RPMI8226 (cell line): ENCODE measurements around the gene GYS1.

Experiments used
- DNase-seq: peaks from one replicate; pipeline ENCODE4 v3.0.0-alpha.2; 2015

GYS1 gene

DNA sequence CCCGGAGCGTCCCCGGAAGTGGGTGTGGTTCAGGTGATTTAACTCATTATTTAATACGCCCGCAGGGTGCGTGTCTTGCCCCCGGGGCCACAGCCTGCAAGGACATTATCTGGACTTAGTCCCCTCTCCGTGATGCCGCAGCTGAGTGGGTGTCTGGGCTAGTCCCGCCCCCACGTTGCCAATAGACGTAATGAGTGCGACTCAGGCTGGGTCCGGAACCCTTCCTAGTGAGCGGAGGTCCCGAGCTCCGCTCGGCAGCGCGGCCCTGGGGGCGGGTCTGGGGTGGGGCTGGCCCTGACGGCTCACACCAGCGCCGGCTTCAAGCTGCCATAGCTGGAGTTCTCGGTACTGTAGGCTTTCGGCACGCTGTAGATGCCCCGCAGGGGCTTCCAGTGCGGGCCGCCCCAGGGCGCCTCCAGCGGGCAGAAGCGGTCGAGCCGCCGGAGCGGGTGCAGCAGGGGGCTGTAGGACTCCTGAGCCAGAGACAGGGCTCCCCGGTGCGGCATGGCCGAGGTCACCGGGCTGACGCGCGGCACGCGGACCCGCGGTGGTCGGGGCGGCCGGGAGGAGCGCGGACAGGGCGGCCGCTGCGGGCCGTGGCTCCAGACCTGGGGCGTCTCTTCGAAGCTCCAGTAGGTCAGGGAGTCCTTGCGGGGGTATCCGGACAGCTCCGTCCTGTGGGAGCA, 24.7 kb upstream of the GYS1 start:
- peak; percentile 54 for DNase-seq

DNA sequence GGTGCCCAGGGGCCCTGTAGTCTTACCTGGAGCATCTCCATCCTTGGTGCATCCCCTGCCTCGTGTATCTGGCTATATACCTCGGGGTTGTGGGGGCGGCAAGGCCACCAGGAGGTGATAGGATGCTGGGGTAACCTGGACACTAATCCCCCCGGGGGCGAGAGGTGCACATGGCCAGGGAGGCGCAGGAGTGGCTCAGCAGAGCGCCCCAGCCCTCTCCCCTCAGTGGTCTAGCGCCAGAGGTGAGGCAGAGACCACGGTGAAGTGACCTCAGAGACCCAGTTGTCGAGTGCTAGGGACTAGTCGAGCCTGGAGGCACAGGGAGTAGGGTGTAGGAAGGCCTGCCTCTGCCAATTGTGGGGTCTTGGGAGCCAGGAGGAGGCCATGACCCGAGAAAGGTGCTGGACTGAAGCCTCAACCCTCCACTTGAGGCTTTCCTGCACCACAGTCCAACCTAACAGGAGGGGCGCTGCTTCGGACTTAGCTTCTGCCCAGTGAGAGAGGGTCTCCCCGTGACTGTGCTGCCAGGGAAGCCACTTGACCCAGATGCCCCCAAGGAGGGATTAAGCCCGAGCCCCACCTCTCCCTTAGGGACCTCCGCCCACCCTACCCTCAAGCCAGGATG, 24.0 kb upstream of the GYS1 start, which contains the start of gene LHB:
Gene LHB, minus strand, starts transcription at position 51 of the 625 bp plus-strand sequence. Its CDS starts 10 bp downstream, at position 41.
- DNase-seq = no peak

DNA sequence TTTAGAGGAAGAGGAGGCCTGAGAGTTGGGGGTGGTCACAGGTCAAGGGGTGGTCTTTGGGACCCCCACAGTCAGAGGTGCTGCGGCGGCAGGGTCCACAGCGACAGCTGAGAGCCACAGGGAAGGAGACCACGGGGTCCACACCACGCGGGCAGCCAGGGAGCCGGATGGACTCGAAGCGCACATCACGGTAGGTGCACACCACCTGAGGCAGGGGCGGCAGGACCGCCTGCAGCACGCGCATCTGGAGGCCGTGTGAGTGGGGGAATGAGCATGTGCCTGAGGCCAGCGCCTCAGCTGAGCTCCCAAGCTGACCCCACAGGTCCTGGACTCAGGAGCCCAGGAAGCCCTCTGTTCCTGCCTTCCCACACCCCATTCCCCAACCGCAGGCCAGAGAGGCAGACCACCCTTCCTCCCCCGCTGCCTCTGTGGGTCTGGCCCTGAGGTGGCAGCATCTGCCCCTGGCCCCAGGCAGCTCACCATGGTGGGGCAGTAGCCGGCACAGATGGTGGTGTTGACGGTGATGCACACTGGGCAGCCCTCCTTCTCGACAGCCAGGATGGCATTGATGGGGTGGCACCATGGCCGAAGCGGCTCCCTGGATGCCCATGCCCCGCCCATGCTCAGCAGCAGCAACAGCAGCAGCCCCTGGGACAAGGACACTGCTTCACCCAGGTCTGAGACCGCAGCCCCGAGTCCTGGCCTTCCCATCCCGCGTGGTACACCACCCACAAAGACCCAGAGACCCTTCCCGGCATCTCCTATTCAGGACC, 23.1 kb upstream of the GYS1 start:
- DNase-seq = no peak

DNA sequence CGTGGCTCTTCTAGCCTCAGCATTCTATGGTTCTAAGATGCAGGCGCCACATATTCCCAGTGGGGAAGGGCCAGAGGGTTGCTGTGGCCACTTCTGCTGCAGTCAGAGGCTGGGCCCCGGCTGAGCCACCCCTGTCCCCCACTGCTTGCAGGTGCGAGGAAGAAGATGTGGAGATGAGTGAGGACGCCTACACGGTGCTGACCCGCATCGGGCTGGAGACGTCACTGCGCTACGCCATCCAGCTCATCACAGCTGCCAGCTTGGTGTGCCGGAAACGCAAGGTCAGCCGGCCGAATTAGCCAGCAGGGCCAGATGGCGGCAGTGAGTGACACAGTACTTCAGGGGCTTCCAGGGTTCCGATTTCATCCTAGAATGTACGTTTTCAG, 21.8 kb upstream of the GYS1 start:
- no peak for DNase-seq

DNA sequence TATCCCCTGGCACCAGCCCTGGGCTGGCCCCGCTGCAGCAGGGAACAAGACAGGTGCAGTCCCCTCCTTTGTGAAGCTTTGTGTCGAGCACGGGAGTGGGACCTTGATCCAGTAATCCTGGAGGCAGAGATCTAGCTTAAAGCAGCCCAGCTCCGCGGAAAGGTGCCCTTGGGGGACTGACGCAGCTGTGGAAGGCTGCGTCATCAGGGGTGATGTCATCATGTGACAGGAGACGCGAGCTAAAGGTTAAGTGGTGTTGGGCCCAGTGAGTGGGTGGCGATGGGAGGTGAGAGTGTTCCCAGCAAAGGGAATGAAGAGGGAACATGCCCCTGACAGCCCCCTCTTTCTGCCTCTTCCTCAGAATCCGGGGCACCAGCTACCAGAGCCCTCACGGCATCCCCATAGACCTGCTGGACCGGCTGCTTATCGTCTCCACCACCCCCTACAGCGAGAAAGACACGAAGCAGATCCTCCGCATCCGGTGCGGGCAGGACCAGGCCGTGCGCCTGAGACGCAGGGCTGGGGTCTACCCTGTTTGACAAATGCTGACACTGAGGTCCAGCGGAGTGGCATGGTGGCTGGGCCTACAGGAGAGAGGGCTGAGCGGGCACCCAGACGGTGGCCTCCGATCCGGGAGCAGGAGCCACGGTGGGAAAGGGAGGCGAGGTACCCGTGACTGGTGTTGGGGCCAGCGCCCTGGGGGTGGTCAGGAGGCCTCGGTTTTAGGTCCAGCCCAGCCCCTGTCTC, 21.2 kb upstream of the GYS1 start:
- DNase-seq = no peak

DNA sequence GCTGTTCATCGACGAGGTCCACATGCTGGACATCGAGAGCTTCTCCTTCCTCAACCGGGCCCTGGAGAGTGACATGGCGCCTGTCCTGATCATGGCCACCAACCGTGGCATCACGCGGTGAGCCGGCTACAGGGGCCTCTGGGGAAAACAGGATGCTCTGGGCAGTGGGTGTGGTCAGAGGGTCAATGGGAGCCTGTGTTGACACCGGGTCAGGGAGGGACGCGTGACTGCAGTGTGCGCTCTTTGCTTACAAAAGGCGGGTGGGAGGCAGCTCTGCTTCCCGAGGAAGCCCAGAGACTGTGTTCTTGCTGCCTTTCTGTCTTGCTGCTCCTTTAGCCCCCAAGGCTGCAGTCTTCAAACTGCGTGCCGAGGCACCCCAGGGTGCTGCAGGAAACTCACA, 18.1 kb upstream of the GYS1 start:
- no peak for DNase-seq

DNA sequence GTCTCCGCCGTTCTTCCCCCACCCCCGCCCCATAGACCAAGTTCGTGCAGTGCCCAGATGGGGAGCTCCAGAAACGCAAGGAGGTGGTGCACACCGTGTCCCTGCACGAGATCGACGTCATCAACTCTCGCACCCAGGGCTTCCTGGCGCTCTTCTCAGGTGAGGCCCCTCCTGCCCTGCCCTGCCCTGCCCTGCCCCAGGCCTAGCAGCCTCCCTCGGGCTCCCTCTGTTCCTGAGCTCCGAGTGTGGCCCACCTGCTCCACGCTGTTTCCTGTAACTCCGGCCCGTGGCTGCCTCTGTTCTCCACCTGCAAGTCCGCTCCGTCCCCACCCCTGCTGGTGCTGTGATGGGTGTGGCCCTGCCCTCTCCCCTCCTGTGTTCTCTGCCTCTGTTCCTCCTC, 17.3 kb upstream of the GYS1 start:
- no peak for DNase-seq

DNA sequence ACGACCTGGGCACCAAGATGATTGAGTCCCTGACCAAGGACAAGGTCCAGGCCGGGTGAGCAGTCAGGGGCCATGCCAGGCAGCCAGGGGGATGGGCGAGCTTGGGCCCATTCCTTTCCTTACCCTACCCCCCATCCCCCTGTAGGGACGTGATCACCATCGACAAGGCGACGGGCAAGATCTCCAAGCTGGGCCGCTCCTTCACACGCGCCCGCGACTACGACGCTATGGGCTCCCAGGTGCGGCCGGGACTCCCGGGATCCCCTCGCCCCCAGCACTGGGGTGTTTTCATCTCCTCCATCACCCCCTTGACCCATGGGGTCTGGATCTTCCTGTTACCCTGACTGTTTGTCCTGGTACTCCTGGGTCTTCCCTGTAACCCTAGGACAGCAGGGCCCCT, 16.7 kb upstream of the GYS1 start:
- DNase-seq = no peak

DNA sequence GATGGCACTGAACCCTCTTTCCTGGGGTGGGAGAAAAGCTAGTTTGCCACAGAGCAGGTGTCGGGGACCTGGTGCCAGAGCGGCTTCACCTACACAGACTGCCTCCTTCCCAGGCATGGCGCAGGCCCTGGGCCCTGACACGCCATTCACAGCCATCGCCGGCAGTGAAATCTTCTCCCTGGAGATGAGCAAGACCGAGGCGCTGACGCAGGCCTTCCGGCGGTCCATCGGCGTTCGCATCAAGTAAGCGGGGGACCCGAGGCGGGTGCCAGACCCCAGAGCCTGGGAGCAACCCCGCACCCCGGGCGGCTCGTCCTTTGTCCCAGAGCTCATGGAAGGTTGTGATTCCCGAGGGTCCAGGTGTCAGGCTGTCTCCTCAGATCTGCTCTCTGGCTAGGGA, 13.8 kb upstream of the GYS1 start:
- DNase-seq = no peak

DNA sequence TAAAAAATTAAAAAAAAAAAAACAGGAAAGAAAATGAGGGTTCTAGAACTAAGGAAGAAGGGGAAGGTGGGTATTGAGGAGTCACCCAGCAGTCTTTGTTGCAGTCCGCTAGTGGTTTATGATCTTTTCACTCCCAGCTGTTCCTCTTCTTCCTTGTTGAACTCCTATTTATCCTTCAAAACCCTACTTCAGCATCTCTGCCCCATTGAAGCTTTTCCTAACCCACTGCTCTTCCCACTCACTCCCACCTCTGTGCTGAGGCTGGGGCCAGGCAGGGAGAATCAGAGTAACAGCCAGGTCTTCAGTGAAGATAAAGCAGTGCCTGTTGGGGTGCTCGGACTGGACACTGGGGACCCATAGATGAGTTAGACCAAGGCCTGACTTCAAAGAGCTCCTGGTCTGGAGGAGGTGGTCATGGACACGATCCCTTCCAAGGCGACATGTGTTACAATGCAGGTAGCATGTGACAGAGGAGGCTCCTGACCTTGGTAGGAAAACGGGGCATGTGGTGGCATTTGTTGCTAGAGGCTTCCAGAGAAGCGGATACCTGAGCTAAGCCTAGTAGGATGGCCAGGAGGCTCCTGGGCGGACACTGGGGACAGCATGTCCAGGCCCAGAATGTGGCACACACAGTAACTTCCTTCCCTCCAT, 12.0 kb upstream of the GYS1 start:
- no peak for DNase-seq

DNA sequence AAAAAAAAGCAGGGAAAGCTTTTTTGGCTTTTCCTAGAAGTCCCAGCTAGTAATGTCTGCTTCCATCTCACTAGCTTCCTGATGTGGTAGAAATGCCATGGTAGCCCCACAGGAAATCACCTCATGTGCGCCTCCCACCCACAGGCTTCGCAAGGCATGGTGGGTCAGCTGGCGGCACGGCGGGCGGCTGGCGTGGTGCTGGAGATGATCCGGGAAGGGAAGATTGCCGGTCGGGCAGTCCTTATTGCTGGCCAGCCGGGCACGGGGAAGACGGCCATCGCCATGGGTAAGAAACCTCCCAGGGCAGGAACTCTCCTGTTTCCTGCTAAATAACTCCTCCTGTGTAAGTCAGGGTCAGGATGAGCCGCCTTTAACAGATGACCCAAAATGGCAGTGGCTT, 11.0 kb upstream of the GYS1 start:
- no peak for DNase-seq

DNA sequence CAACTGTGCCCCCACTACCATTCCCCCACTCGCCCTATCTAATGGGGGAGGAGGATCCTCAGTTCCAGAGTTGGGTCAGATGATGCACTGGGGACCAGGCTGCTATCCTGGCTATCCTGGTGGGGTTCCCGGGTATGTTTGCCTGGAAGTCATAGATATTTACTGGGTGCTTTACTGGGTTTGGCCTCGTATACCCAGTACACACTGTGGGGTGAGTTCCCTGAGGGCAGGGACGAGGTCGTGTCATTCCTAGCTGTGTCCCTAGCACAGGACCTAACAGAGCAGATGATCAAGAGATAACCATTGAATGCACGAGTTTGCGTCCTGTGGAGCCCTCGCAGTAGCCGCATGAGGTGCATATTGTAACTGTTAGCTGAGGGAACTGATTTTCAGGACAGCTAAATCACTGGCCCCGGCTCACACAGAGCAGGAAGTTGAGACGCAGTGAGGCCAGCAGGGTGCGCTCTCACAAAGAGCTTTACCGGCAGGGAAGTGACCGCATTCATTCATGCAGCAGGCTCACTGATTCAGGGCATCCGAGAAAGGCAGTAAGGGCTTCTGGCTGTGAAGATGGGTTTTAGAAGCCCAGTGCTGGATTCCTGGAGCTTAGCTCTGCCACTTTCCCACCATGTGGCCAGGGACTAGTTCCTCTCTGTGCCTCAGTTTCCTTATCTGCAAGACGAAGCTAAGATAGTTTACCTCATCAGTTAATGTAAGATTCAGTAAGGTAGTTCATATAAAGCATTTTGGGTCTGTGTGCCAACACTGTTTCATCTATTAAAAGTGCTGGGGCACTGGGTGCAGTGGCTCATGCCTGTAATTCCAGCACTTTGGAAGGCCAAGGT, 6.6 kb upstream of the GYS1 start:
- DNase-seq = peak; percentile 37

DNA sequence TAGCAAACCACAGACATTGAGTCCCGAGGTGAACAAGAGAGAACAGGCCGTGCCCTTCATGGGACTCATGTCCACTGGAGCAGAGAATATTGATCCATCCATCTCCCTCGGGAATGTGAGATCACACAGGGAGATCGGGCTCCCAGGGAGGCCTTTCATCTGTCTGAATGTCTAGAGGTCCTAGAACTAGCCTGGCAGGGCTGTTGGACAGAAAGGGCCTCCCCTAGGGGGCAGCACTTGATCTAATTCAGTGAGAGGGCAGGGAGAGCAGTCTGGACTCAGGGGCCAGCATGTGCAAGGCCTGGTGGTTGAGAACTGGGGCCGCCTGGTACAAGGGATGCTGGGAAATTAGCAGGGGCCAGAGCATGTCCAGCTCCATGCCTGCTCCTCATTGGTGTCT, 4.9 kb upstream of the GYS1 start:
- DNase-seq = peak; percentile 46

DNA sequence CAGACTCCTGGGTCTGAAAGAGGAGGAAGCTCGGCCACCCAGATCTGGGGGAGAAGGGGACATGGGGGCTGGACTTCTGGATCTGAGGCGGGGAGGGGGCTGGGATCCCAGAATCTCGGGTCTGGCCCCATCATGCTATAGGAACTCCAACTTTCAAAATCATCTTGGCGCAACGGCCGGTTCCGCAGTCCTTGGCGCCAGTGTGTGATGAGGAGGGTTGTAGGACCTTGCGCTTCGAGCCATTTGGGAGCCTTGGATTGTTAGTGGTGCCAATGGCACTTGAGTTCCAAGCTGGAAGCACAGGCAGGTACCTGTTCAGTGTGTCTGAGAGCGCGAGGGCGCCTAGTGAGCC, 902 bp upstream of the GYS1 start:
- no peak for DNase-seq

DNA sequence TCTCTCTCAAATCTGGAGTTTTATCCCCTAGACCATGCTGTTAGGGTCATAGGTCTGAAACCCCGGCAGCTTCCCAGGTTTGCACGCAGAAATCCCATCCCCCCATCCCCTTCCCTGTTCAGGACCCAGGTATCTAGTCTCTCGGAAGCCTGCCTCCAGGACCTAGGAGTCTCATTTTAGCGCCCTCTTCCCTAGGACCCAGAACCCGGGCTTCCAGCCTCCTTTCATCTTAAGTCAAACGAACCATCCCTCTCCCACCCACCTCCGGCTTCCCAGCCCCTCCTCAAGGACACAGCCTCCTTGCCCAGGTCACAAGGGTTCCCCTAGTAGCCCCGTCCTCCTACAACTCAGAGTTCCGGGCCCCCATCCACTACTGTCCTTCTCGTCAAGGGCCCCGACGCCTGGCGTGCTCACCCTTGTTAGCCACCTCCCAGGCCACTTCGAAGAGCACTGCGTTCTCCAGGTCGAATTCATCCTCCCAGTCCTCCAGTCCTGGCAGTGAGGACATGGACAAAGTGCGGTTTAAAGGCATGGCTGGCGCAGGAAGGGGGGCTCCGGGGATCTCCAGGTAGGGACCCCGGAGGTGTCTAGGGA, 431 bp downstream of the GYS1 start:
- no peak for DNase-seq

DNA sequence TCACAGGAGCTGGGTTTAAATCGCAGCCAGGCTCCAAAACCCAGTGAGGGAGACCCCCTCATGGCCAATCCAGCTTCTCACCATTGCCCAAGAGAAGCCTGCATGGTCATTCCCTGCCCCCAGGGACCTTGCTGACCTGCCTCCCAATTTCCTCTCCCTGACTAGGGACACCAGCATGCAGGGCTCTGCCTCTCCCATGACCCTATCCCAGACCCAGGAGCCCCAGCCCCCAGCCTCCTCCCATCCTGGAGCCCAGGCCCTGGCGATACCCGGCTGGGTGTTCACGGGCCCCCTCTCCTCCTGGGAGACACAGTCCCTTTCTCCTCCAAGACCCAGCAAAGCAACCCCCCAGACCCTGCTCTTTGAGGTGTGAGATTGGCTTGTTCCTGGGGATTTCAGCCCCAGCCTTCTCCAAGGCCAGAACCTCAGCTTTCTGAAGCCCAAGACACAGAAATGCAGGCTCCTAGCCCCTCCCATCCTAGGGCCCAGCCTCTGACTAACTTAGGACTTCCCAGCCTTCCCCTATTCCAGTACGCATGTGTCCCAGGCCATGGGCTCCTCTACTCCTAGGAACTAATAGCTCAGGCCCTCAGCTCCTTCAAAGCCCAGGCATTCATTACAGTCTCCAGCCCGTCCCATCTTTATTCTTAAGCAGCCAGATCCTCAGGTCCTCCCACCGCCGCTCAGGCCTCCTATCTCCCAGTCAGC, 1.1 kb downstream of the GYS1 start:
- DNase-seq = no peak

DNA sequence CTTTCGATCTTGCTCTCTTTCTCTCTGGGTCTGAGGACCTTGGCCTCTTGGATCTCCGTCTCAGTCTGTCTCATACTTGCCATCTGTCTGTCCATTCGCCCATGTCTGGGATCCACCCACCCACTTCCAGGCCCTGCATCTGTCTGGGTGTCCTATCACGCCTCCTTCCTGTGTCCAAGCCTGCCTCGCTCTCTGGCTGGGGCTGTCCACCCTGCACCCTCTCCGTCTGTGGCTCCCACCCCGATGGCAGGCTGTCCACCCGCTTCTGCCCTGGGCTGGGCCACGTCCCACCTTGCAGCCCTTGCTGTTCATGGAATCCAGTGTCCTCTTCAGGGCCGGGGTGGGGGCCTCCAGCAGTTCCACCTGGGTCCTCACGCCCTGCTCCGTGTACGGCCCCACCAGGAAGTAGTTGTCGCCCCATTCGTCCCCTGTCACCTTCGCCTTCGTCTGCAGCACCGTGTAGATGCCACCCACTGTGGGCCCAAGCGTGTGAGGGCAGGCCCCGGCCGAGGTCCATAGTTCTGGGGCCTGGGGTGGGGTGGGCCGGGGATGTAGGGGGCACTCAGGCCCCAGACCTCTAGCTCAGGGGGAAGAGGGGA, 2.0 kb downstream of the GYS1 start:
- no peak for DNase-seq

DNA sequence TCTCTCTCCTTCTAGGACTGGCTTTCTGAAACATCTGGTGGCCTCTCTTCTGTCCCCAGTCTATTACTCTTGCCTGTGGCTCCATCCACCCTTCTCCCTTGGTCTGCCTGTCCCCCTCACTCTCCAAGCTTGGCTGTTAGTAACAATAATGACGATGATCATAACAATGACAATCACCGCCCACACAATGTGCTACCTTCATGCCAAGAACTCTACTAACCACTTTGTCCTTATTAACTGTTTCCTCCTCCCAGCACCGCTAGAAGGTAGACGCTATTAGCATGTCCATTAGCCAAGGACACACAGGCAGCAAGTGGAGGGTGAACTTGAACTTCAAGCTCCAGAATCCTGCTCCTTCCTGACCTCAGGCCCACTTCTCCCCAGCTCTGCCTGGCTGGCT, 2.7 kb downstream of the GYS1 start:
- DNase-seq = no peak

DNA sequence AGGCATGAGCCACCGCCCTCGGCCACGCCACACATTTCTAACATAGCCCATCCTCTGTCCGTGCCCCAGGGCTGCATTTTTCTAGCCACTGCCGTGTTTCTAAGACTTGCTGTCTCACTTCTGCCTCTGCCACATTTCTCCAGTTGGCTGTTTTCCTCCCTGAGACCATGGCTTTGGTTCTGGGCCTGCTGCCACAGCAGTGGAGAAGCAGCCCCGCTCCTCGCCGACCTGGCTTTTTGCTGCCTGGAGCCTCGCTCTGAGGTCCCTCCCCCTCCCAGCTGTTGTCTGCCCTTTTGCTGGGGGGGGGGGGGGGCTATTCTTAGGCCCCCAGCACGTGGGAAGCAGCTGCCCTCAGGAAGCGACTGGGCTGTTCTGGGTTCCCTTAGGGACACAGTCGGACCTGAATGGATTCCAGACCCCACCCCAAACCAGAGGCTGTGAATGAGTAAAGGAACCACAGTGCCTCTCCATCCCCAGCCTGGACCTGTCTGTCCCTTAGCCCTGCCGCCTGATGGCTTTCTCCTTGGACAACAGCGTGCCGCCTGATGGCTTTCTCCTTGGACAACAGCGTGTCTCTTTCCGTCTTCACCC, 3.3 kb downstream of the GYS1 start:
- no peak for DNase-seq

DNA sequence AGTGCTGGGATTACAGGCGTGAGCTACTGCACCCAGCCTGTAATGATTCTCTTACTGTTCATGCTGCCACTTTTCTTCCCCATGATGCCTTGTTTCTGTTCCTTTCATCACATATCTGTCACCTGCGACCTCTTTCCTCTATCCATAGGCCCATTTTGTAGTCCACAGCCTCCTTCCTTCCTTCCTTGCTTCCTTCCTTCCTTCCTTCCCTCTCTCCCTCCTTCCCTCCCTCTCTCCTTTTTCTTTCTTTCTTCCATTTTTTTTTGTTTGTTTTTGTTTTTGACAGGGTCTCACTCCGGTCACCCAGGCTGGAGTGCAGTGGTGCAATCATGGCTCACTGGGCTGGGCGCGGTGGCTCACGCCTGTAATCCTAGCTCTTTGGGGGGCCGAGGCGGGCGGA, 4.2 kb downstream of the GYS1 start:
- DNase-seq = no peak
